ENCODE data around the gene RFX1.
"Not testable (repeated sequence)": the region's sequence is repeated elsewhere in the genome, so short reads cannot be mapped to it uniquely, and the experiment has no call there.

Gene RFX1

GRCh38 chr19:14035706-14036105 is 29.6 kb upstream of the RFX1 start:
- H3K27me3 ChIP-seq (replicated peaks; ENCODE audit: insufficient read depth, low read length), result no peaks in the 10 kb centered on the region
- no peak for DNase-seq
- no peaks in the 10 kb centered on the region for H4K20me1 ChIP-seq (ENCODE audit: insufficient read depth, low read length)
- H3F3A ChIP-seq (ENCODE audit: insufficient read depth, low read length), result no peaks in the 10 kb centered on the region
- H3K9me2 ChIP-seq (replicated peaks; ENCODE audit: insufficient read depth, low read length), result no peaks in the 10 kb centered on the region
- H3K4me2 ChIP-seq (ENCODE audit: low read depth, low read length), result no peak overlapping the region
- H3K27ac ChIP-seq (ENCODE audit: low read length), result no peak overlapping the region
- no peak overlapping the region for H3K4me3 ChIP-seq (ENCODE audit: low read length)
- TF ChIP-seq CTCF (IDR thresholded peaks at IDR 0.05; ENCODE audit: low read length) (no peak), EZH2 (optimal IDR thresholded peaks at IDR 0.05; ENCODE audit: low read depth, low read length) (no peak)
- H3K79me2 ChIP-seq (ENCODE audit: low read length), result no peaks in the 10 kb centered on the region
- H3K9ac ChIP-seq (ENCODE audit: low read length), result no peak overlapping the region
- no peaks in the 10 kb centered on the region for H3K9me3 ChIP-seq (replicated peaks; ENCODE audit: insufficient read depth, low read length)
- no peak overlapping the region for H2AFZ ChIP-seq (ENCODE audit: low read length)
- no peaks in the 10 kb centered on the region for H3K36me3 ChIP-seq (replicated peaks; ENCODE audit: insufficient read depth, low read length)
- 0 out of 2 replicates have a peak, but pooled peaks cover 3% of the 10 kb centered on the region for H3K4me1 ChIP-seq (ENCODE audit: low read length)

DNA sequence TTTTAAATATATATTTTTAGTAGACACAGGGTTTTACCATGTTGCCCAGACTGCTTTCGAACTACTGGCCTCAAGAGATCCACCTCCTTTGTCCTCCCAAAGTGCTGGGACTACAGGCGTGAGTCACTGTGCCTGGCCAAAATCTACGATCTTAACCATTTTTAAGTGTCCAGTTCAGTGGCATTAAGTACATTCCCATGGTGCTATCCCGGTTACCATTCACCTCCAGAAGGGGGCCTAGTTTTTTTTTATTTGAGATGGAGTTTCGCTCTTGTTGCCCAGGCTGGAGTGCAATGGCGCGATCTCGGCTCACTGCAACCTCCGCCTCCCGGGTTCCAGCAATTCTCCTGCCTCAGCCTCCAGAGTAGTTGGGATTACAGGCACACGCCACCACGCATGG is 29.0 kb upstream of the RFX1 start:
- not testable (repeated sequence) for H3K27ac ChIP-seq (ENCODE audit: low read length)

DNA sequence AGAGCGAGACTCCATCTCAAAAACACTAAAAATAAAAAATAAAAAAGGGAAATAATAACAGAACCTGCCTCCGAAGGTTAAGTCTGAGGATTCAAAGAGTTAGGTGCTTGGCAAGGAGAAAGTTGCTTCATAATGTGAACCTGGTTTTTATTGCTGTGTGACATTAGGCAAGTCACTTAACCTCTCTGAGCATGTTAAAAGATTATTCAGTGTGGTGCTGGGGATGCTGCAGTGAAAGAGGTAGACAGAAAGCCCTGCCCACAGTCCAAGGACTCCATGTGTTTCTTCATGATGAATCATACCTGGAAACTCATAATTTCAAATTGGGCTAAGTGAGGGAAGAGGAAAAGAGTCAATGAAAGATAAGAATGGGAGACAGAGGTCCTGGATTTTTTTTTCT is 27.8 kb upstream of the RFX1 start:
- Histone ChIP-seq H2AFZ (ENCODE audit: low read length) (no peak overlapping the region), H3K9me2 (replicated peaks; ENCODE audit: insufficient read depth, low read length) (no peaks in the 10 kb centered on the region), H3K27me3 (replicated peaks; ENCODE audit: insufficient read depth, low read length) (peaks cover 7% of the 10 kb centered on the region; the same call in 1 of the 2 replicates), H3K4me3 (ENCODE audit: low read length) (no peak overlapping the region), H3K27ac (ENCODE audit: low read length) (no peak overlapping the region), H3F3A (ENCODE audit: insufficient read depth, low read length) (no peaks in the 10 kb centered on the region), H3K9me3 (replicated peaks; ENCODE audit: insufficient read depth, low read length) (no peaks in the 10 kb centered on the region), H3K36me3 (replicated peaks; ENCODE audit: insufficient read depth, low read length) (no peaks in the 10 kb centered on the region), H3K4me1 (ENCODE audit: low read length) (0 out of 2 replicates have a peak, but pooled peaks cover 3% of the 10 kb centered on the region), H4K20me1 (ENCODE audit: insufficient read depth, low read length) (no peaks in the 10 kb centered on the region), H3K9ac (ENCODE audit: low read length) (no peak overlapping the region), H3K79me2 (ENCODE audit: low read length) (no peaks in the 10 kb centered on the region), H3K4me2 (ENCODE audit: low read depth, low read length) (no peak overlapping the region)
- TF ChIP-seq EZH2phosphoT487 (IDR thresholded peaks at IDR 0.05; ENCODE audit: low read length) (no peak), CTCF (IDR thresholded peaks at IDR 0.05; ENCODE audit: low read length) (no peak), EZH2 (optimal IDR thresholded peaks at IDR 0.05; ENCODE audit: low read depth, low read length) (no peak)
- DNase-seq, result no peak

More for the DNA sequence above, 29.0 kb upstream of the RFX1 start:
- H3K79me2 ChIP-seq (ENCODE audit: low read length); DNase-seq; H3F3A ChIP-seq (ENCODE audit: insufficient read depth, low read length); H3K9me3 ChIP-seq (replicated peaks; ENCODE audit: insufficient read depth, low read length); H3K4me3 ChIP-seq (ENCODE audit: low read length); H4K20me1 ChIP-seq (ENCODE audit: insufficient read depth, low read length); H3K9me2 ChIP-seq (replicated peaks; ENCODE audit: insufficient read depth, low read length); H3K4me2 ChIP-seq (ENCODE audit: low read depth, low read length); H2AFZ ChIP-seq (ENCODE audit: low read length); H3K27me3 ChIP-seq (replicated peaks; ENCODE audit: insufficient read depth, low read length); H3K36me3 ChIP-seq (replicated peaks; ENCODE audit: insufficient read depth, low read length); H3K4me1 ChIP-seq (ENCODE audit: low read length); H3K9ac ChIP-seq (ENCODE audit: low read length): not testable (repeated sequence)

DNA sequence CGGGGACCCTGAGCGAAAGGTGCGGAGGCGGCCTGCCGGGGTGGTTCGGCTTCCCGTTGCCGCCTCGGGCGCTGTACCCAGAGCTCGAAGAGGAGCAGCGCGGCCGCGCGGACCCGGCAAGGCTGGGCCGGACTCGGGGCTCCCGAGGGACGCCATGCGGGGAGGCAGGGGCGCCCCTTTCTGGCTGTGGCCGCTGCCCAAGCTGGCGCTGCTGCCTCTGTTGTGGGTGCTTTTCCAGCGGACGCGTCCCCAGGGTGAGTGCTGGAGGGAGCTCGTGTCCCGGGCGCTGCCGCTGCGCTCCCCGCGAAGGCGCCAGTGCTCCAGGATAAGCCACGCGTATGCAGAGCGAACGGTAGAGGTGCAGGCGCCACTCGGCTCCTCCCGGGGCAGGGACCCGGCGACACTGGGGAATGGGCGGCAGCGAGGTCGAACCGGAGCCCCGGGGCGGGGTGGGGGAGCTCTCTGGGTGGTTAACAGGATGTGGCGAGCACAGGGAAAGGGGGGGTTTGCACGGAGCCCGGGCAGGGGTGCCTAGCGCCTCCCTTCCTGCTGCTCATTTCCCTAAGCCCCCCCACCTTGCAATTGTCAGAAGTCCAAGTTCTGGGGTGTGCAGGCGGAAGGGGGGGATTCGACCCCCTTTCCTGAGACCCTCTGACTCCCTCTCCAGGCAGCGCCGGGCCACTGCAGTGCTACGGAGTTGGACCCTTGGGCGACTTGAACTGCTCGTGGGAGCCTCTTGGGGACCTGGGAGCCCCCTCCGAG is 25.8 kb upstream of the RFX1 start, which contains the start of gene IL27RA:
IL27RA (plus strand) TSS at position 44 of the 762 bp plus-strand sequence; CDS start at position 155, 111 bp downstream.
- Histone ChIP-seq H3K4me3 (ENCODE audit: low read length) (peak within 1 kb of the TSS; percentile 86), H3F3A (ENCODE audit: insufficient read depth, low read length) (no peaks in the 10 kb centered on the region), H3K27me3 (replicated peaks; ENCODE audit: insufficient read depth, low read length) (peaks cover 7% of the 10 kb centered on the region; the same call in 1 of the 2 replicates), H3K9me2 (replicated peaks; ENCODE audit: insufficient read depth, low read length) (no peaks in the 10 kb centered on the region), H3K79me2 (ENCODE audit: low read length) (no peaks in the 10 kb centered on the region), H3K4me1 (ENCODE audit: low read length) (0 out of 2 replicates have a peak, but pooled peaks cover 3% of the 10 kb centered on the region), H4K20me1 (ENCODE audit: insufficient read depth, low read length) (no peaks in the 10 kb centered on the region), H3K9ac (ENCODE audit: low read length) (peak within 1 kb of the TSS; percentile 67), H3K27ac (ENCODE audit: low read length) (peak within 1 kb of the TSS; percentile 9; the same call in 1 of the 2 replicates), H3K4me2 (ENCODE audit: low read depth, low read length) (peak within 1 kb of the TSS; percentile 75), H2AFZ (ENCODE audit: low read length) (peak within 1 kb of the TSS; percentile 91), H3K36me3 (replicated peaks; ENCODE audit: insufficient read depth, low read length) (no peaks in the 10 kb centered on the region), H3K9me3 (replicated peaks; ENCODE audit: insufficient read depth, low read length) (no peaks in the 10 kb centered on the region)
- no peak for TF ChIP-seq EZH2phosphoT487 (IDR thresholded peaks at IDR 0.05; ENCODE audit: low read length)
- TF ChIP-seq EZH2 (optimal IDR thresholded peaks at IDR 0.05; ENCODE audit: low read depth, low read length), result no peak
- TF ChIP-seq CTCF (IDR thresholded peaks at IDR 0.05; ENCODE audit: low read length), result peak; percentile 68
- peak; percentile 62 for DNase-seq

Data from MM.1S (cell line).